MV-4-11 (cell line): Measurements from ENCODE around the gene SH3BGRL3.
A peak's percentile ranks its signal among the peaks of the same experiment; 100 is the strongest.

Experiments
- DNase-seq: peaks from one replicate; lab custom pipeline; 2025; lab: John Stamatoyannopoulos, UW

SH3BGRL3 gene

GRCh38 chr1:26279456-26280332, at the start of gene SH3BGRL3:
TSS of gene SH3BGRL3 (plus strand) at chr1:26280086. CDS start at chr1:26280156, 70 bp downstream.
- peak; percentile 75 for DNase-seq

DNA sequence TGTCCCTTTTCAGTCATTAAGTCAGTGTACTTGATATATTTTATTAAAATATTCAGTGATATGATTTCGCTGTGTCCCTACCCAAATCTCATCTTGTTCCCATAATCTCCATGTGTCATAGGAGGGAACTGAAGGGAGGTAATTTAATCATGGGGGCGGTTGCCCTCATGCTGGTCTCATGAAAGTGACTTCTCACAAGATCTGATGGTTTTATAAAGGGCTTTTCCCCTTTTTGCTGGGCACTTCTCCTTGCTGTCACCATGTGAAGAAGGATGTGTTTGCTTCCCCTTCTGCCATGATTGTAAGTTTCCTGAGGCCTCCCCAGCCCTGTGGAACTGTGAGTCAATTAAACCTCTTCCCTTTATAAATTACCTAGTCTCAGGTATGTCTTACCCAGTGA, 49.2 kb upstream of the SH3BGRL3 start:
- DNase-seq = peak; percentile 35

- peak; percentile 96 for DNase-seq
Measured at GRCh38 chr1:26233903-26234643, 45.8 kb upstream of the SH3BGRL3 start, which contains the start of gene CEP85. TSS of gene CEP85 (plus strand) at chr1:26234200. CDS start at chr1:26239784, 5,584 bp downstream.

DNA sequence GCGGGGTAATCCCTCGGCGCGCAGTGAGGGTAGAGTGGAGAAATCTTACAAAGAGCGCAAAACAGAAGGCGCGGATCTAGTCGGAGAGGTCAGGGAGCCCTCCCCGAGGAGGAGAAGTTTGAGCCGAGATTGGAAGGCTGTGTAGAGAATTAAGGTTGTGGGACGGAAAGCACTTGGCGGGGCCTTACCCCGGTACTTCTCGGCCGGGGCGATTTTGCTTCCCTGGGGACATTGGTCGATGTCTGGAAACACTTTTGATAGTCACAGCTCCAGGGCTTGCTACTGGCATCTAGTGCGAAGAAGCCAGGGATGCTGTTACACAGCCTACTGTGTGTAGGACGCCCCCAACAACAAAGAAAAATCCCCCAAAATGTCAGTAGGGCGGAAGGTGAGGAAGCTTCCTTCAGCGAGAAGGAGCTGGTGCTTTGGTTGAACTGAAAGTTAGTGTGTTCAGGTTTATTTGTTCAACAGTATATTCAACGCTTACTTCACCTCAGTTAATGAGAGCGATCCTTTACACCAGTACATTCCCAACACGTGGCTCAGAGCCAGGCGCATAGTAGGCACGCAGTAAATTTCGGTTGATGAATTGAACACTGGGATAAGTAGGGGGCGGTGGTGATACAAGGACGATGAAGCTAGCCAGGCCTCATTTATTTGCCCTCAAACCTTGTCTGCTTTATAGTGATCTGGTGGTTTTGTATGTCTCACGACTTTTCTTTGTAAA, 45.1 kb upstream of the SH3BGRL3 start:
- DNase-seq = peak; percentile 36

DNA sequence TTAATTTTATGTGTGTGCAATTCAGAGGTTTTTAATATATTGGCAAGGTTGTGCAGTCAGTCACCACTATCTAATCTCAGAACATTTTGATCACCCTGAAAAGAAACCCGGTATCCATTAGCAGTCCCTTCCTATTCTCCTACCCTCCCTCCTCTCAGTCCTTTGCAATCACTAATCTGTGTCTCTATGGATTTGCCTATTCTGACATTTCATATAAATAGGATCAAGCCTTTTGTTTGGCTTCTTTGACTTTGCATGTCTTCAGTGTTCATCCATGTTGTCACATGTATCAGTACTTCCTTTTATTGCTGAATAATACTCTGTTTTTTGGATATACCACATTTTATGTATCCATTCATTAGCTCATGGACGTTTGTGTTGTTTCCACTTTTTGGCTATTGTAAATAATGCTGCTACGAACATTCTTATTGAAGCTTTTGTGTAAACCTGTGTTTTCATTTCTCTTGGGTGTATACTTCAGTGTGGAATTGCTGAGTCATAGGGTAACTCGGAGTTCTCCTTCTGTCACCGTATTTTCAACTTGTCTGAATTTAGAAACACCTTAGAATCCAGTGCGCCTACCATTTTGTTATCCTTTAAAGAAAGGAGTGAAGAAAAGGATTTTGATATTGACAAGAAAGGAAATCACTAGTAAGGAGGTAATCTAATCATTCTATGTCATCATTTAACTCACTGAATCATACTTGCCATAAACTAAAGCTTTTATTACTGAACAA, 42.5 kb upstream of the SH3BGRL3 start:
- peak; percentile 9 for DNase-seq

- DNase-seq = no peak
Measured at GRCh38 chr1:26239936-26240335, 40.0 kb upstream of the SH3BGRL3 start.

GRCh38 chr1:26252718-26253117, 27.2 kb upstream of the SH3BGRL3 start:
- DNase-seq = no peak

DNA sequence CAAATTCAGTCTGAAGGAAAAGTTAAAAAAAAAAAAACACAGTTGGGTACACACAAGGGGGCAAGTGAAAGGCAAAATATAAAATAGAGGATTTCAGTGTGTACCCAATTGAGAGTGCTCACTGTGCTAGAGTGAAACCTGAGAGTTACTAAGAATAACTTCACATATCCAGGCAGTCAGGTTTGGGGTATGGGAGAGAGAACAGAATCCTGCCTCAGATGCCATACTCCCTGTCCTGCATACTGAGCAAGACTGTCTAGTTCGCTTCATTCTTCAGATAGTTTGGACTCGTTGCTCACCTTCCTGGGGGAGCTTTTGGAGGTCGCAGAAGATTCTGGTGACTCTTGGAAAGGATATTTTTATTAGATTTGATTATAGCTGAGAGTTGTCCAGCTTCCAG, 25.5 kb upstream of the SH3BGRL3 start:
- DNase-seq = no peak

GRCh38 chr1:26257222-26257621, 22.7 kb upstream of the SH3BGRL3 start:
- no peak for DNase-seq

- peak; percentile 47 for DNase-seq
Measured at GRCh38 chr1:26259005-26259404, 20.9 kb upstream of the SH3BGRL3 start.

- DNase-seq = peak; percentile 86
Measured at GRCh38 chr1:26259578-26259977, 20.3 kb upstream of the SH3BGRL3 start.

DNA sequence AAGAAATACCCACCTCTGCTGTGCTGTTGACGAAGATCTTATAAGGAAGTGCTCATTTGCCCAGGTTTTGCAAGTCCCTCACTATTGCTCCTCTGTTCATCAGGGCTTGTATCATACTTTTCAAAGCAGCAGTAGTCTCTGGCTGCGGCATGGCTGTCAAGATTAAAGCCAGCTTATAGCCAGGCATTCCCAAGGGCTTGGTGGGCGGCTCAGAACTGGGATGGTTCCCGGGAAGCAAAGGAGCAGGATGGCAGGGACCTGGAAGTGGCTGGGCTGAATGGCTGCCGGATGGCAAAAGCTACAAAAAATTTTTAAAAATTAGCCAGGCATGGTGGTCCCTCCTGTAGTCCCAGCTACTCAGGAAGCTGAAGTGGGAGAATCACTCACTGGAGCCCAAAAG, 16.7 kb upstream of the SH3BGRL3 start:
- no peak for DNase-seq

GRCh38 chr1:26265405-26265804, 14.5 kb upstream of the SH3BGRL3 start:
- no peak for DNase-seq

GRCh38 chr1:26268290-26269197, 11.3 kb upstream of the SH3BGRL3 start:
- no peak for DNase-seq

GRCh38 chr1:26269198-26269550, 10.7 kb upstream of the SH3BGRL3 start:
- DNase-seq = no peak

GRCh38 chr1:26274801-26275425, 5.0 kb upstream of the SH3BGRL3 start:
- peak; percentile 91 for DNase-seq

GRCh38 chr1:26275580-26276431, 4.1 kb upstream of the SH3BGRL3 start:
- peak; percentile 97 for DNase-seq

DNA sequence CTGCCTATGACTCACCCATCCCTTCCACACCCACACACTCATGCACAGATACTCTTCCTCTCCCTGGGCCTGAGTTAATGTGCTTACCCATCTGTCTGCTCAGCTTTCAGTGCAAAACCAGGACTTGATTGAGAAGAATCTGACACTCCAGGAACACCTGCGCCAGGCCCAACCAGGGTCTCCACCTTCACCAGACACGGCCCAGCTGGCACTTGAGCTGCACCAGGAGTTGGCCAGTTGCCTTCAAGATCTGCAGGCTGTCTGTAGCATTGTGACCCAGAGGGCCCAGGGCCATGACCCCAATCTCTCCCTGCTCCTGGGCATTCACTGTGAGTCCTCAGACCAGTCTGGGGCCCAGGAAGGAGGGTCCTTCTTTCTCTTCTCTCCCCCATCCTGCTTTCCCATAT, 3.5 kb upstream of the SH3BGRL3 start:
- no peak for DNase-seq

DNA sequence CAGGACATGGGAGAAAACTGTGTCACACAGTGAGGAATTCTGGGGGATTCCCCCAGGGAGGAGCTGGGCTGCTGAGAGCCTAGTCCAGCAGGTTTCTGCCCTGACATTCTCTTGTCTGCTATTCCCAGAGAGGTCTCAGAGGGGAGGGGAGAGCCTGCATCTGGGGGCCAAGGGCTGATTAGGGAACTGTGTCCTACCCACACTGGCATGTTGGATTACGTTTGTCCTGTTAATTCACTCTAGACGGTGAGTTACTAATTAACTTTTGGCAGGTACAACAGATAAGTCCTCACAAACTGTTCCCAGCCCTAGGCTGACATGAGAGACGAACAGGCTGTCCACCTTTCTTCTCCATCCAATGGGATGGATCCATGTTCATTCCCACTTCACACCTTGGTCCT, 2.6 kb upstream of the SH3BGRL3 start:
- no peak for DNase-seq
